Astrocyte of the cerebellum (primary cell): ENCODE data around the gene ZNF778.
"Not testable (repeated sequence)": the region's sequence is repeated elsewhere in the genome, so short reads cannot be mapped to it uniquely, and the experiment has no call there.

Source experiments
- DNase-seq: peaks from one replicate; pipeline ENCODE4 v3.0.0-alpha.2; 2011; ENCODE audit warnings: low read depth
- H3K4me3 ChIP-seq: 2 replicates; pipeline ENCODE4 v1.5.1; 2011; ENCODE audit warnings: mild to moderate bottlenecking, low read depth, low read length, moderate library complexity
- in situ Hi-C: cut with HindIII; loops from 2 replicates; pipeline ENCODE4 v1.10.0; 2017; ENCODE audit warnings: low sequenced_read_pairs
- TF ChIP-seq, protein P1 (sequence below): IDR thresholded peaks from 2 replicates; pipeline ENCODE4 v1.5.1; 2012; ENCODE audit warnings: low read length, low read depth, moderate library complexity, mild to moderate bottlenecking; ENCODE audit errors: missing control alignments

ZNF778 gene

DNA sequence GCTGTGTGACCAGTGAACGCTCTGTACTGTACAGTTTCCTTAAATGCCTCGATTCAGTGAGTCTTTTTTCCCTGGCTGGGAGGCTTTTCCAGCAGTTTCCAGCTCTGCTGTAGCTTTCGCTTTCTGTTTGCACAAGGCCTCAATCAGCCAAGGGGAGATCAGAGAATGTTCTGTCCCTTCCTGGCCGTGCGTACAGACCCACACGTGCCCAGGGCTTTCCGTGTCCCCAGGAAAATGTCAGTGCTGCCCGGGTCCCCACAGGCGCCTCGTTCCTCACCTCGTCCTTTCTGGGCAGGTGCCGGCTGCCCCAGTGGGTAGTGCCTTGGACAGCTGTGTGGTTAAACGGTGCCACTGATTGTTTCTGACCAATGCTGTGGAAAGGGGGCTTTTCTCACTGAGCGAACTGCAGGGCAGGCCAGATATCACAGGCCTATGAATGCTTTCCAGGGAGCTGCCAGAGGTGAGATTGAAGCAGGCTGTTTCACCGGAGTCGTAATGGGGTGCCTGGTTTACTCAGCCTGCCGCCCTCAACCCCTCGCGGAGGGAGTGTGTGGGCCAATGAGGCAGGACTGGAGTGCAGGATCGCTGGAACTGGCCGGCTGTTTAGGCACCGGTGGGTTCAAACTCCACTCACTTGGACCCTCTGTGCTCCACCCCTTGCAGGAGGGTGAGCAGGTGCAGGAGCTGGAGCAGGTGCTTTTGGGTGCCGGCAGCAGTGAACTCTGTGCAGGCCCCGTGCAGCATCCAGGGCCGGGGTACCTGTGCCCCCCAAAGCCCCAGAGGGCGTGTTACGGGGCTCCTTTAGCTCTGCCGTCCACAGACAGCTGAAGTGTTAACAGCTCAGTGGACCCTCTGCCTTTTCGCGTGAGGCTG is 44.4 kb downstream of the ZNF778 start:
- TF ChIP-seq, protein P1, sequence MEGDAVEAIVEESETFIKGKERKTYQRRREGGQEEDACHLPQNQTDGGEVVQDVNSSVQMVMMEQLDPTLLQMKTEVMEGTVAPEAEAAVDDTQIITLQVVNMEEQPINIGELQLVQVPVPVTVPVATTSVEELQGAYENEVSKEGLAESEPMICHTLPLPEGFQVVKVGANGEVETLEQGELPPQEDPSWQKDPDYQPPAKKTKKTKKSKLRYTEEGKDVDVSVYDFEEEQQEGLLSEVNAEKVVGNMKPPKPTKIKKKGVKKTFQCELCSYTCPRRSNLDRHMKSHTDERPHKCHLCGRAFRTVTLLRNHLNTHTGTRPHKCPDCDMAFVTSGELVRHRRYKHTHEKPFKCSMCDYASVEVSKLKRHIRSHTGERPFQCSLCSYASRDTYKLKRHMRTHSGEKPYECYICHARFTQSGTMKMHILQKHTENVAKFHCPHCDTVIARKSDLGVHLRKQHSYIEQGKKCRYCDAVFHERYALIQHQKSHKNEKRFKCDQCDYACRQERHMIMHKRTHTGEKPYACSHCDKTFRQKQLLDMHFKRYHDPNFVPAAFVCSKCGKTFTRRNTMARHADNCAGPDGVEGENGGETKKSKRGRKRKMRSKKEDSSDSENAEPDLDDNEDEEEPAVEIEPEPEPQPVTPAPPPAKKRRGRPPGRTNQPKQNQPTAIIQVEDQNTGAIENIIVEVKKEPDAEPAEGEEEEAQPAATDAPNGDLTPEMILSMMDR: no peak
- no peak overlapping the region for H3K4me3 ChIP-seq
- in situ Hi-C loops: no loop called here
- DNase-seq: no peak

DNA sequence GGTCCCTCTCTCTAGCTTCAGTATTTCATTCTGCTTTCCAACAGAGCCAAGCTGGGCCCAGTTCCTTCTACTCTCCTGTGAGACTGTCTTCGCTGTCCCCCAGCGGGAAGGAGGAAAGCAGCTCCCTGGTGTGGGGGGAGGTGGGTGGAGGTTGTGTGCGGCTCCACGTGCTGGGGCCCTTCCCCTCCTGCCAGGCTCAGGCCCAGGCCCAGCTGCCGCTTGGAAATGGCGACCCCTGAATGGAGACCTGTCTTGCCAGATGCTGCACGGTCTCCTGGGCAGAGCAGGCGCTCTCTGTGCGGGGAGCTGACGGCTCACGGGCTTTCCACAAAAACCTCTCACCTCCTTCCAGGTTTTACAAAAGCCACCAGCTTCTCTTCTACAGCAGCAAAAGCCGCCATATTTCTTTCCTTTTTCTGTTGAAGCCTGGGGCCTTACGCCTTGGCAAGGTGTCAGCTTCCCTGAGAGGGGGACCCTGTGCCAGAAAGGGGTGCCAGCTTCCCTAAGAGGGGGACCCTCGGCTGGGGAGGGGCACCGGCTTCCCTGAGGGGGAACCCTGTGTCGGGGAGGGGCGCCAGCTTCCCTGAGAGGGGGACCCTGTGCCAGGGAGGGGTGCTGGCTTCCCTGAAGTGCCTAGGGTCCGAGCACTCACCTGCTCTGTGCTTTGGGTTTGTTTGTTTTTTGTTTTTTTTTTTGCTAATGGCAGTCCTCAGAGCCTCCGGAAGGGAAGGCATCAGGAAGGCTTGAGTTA is 47.5 kb downstream of the ZNF778 start:
- TF ChIP-seq, protein P1: no peak
- H3K4me3 ChIP-seq: no peak overlapping the region
- DNase-seq: no peak
- in situ Hi-C loops: no loop called here

DNA sequence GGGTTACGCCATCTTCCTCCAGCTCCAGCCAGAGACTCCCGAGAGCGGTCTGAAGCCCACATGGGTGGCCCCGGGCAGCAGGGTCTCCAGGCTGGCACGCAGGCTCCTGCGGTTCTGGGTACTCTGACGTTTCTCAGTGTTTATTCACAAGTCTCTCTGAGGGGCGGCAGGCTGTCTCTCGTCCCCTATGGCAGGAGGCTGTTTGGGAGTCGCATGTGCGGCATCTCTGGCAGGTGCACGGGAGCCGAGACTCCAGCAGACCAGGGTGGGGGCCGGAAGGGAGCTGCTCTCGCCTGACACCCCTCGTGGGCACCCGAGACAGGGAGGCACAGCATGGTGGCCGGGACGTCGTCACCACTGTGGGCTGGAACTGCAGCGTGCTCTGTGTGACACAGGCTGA is 48.1 kb downstream of the ZNF778 start:
- H3K4me3 ChIP-seq: no peak overlapping the region
- DNase-seq: no peak
- in situ Hi-C loops: no loop called here
- TF ChIP-seq, protein P1: no peak

DNA sequence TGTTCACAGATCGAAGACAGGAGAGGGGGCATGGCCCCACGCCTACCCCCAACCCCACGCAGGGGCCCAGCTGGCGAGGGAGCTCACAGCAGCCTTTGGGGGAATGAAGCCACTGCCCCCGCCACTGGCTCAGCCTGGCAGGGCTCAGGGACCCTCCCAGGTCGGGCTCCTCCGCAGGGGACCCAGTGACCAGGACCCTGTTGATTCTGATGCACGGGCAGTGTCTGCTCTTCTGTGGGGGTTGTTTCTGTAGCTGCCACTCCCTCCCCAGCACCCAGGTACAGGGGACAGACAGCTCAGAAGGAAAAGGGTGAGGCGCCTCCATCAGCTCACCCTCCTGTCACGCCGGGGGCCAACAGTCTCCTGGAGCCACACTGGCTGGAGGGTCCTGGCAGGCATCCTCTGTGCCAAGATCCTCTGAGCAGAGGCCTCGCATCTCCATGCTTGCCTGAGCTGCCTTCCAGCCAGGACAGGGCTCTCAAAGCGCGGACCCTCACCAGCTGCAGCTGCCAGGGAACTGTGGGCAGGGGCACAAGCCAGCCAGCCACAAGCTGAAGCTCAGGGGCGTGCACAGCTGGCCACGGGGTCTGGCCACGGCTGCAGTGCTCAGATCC is 49.1 kb downstream of the ZNF778 start:
- no peak overlapping the region for H3K4me3 ChIP-seq
- TF ChIP-seq, protein P1: no peak
- DNase-seq: no peak
- in situ Hi-C loops: no loop called here

DNA sequence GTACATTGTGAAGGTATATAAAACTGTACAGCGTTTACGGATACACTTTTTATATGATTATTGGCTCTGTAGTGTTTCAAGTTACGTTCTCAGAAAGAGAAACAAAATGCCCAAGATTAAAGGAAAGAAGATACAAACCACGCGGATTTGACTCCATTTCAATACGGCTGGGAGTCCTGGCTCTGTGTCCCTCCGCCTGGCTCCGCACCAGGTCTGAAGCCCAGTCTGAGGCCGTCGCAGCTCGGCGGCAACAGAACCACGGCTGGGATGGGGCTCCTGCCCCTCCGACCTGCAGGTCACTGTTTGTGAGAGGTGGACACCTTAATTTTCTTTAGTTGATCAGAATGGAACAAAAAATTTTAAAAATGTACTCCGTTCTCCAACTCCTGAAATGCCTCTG is 50.2 kb downstream of the ZNF778 start:
- H3K4me3 ChIP-seq, DNase-seq, in situ Hi-C loops: not testable (repeated sequence)

DNA sequence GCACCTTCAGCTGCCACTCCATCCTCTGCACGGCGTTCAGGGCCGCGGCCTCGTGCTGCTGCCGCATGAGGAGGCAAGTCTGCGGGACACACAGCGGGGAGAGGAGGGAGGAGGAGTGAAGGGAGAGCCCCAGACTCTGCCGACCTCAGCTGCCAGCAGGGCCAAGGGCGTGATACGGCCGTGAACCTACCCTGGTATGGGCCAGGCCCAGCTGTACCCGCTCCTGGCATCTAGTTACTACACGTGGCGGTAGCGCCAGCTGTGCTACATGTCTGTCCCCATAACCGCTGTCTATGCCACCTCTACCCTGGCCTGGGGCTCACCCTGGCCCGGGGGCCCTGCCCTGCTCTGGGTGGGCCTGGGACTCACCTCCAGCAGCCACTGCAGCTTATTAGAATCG is 51.1 kb downstream of the ZNF778 start:
- no peak for DNase-seq
- in situ Hi-C loops: no loop called here
- TF ChIP-seq, protein P1: no peak
- no peak overlapping the region for H3K4me3 ChIP-seq
